COLO829 (cell line): ENCODE data around the gene ANKRD36.
"Not testable (repeated sequence)": the region's sequence is repeated elsewhere in the genome, so short reads cannot be mapped to it uniquely, and the experiment has no call there.

ENCODE experiments used
- DNase-seq: peaks from one replicate; pipeline ENCODE4 v3.0.0; 2012; ENCODE audit warnings: low spot score

The ANKRD36 gene

DNA sequence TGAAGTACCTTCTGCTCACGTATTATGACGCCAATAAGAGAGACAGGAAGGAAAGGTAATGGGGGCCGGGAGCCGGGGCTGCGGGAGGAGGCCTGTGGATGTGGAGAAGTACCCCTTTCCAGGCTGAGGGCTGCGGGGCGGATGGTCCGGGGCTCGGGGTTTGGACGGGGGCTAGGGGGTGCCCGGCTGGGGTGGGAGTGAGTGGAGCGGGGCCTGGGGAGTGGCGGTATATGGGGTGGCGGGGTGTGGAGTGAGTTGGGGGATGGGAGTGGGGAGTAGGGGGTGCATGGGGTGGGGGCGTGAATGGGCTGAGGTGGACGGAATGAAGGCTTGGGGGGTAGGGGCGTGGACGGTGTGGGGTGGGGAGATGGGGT, 916 bp downstream of the ANKRD36 start:
- DNase-seq = not testable (repeated sequence)

DNA sequence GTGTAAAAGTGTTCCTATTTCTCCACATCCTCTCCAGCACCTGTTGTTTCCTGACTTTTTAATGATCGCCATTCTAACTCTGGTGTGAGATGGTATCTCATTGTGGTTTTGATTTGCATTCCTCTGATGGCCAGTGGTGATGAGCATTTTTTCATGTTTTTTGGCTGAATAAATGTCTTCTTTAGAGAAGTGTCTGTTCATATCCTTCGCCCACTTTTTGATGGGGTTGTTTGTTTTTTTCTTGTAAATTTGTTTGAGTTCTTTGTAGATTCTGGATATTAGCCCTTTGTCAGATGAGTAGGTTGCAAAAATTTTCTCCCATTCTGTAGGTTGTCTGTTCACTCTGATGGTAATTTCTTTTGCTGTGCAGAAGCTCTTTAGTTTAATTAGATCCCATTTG, 16.1 kb downstream of the ANKRD36 start:
- DNase-seq = not testable (repeated sequence)

DNA sequence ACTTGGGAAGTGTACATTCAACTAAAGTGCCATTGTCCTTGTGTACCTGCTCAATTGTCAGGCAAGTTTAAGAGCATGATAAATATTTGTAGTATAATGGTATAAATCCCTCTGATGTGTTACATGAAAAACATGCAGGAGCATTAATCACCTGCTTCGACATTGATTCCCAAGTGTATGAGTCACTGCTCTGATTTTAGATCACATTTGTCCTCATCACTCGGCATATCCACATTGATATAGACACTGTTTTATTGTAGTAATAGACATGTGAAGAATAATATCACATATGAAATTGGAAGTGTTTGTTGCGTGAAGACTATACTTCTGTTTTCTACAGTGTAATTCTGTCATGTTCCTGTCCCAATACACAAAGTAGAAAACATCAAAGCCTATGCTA, 31.1 kb downstream of the ANKRD36 start:
- DNase-seq = not testable (repeated sequence)

DNA sequence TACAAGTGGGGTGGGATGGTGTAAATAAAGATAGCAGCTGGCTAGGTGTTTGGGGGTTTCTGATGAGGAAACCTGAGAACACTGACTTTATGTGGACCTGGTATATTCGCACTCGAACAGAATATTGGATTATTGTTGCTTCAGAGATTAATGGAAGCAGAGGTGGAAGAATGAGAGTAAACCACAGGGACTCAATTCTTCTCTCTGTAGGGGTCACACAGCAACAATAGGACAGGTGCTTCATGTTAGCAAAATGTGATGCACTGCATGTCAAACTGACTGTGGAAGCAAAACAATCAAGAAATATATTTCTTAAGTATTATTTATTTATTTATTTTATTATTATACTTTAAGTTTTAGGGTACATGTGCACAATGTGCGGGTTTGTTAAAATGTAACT, 53.6 kb downstream of the ANKRD36 start:
- not testable (repeated sequence) for DNase-seq

DNA sequence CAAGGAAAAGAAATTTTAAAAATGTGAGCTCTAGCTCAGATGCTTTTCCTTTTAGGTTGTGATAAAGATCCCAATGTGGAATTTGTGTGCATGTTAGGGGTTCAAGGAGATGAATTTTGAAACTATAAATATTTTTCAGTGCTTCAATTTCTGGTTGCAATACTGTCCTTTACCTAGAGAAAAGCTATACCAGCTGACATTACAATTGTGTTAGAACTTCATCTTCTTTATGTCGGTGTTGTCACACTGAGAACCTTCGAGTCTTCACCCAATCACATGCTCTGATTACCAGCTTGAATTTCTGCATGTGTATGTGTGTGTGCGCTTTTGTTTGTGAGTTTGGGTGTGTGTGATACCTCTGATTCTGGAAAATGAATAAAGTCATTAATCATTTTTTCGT, 55.0 kb downstream of the ANKRD36 start:
- not testable (repeated sequence) for DNase-seq

DNA sequence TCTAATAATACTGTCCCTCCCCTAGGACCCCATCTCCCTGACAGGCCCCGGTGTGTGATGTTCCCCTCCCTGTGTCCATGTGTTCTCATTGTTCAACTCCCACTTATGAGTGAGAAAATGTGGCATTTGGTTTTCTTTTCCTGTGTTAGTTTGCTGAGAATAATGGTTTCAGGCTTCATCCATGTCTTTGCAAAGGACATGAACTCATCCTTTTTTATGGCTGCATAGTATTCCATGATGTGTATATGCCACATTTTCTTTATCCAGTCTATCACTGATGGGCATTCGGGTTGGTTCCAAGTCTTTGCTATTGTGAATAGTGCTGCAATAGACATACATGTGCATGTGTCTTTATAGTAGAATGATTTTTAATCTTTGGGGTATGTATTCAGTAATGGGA, 55.6 kb downstream of the ANKRD36 start:
- DNase-seq = not testable (repeated sequence)

DNA sequence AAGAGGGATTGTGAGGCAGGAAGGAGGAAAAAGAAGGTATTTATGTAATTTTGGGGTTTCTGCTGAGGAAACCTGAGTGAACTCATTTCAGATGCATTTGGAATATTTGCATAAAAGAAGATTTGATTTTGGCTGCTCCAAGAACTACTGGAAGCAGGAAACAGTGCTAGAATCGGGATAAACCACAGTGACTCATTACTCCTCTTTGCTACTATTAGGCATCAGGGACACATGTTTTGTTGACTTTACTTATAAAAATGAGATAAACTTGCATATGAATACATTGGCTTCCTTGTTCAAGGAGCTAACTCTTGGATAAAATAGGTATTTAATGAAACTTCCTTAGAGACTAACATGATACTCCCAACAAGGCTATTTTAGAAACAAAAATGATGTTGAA, 67.4 kb downstream of the ANKRD36 start:
- DNase-seq = not testable (repeated sequence)

DNA sequence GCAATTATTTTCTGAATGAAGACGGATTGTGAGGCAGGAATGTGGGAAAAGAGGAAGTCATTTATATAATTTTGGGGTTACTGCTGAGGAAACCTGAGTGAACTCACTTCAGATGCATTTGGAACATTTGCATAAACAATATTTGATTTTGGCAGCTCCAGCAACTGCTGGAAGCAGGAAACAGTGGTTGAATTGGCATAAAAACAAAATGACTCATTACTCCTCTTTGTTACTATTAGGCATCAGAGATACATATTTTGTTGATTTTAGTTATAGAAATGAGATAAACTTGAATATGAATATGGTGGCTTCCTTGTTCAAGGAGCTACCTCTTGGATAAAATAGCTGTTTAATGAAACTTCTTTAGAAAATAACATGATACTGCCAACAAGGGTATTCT, 82.4 kb downstream of the ANKRD36 start:
- not testable (repeated sequence) for DNase-seq

DNA sequence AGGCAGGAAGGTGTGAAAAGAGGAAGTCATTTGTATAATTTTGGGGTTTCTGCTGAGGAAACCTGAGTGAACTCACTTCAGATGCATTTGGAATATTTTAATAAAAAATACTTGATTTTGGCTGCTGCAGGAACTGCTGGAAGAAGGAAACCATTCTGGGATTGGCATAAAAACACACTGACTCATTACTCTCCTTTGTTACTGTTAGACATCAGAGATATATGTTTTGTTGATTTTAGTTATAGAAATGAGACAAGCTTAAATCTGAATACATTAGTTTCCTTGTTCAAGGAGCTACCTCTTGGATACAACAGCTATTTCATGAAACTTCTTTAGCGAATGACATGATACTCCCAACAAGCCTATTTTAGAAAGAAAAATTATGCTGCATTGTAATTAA, 84.3 kb downstream of the ANKRD36 start:
- DNase-seq = not testable (repeated sequence)

DNA sequence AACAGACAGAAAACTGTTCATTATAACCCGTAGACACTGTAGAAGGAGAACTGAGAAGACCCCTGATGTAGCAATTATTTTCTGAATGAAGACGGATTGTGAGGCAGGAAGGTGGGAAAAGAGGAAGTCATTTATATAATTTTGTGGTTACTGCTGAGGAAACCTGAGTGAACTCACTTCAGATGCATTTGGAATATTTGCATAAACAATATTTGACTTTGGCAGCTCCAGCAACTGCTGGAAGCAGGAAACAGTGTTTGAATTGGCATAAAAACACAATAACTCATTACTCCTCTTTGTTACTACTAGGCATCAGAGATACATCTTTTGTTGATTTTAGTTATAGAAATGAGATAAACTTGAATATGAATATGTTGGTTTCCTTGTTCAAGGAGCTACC, 87.9 kb downstream of the ANKRD36 start:
- DNase-seq = not testable (repeated sequence)

DNA sequence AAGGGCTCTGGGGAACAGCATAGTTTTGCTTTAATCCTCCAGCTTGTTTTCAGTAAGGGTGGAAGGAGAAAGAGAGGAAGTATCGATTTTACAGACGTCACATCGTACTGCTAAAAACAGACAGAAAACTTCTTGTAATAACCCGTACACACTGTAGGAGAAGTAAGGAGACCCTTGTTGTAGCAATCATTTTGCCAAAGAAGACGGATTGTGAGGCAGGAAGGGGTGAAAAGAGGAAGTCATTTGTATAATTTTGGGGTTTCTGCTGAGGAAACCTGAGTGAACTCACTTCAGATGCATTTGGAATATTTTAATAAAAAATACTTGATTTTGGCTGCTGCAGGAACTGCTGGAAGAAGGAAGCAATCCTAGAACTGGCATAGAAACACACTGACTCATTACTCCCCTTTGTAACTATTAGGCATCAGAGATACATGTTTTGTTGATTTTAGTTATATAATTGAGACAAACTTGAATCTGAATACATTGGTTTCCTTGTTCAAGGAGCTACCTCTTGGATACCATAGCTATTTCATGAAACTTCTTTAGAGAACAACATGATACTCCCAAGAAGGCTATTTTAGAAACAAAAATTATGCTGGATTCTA, 89.8 kb downstream of the ANKRD36 start:
- not testable (repeated sequence) for DNase-seq

DNA sequence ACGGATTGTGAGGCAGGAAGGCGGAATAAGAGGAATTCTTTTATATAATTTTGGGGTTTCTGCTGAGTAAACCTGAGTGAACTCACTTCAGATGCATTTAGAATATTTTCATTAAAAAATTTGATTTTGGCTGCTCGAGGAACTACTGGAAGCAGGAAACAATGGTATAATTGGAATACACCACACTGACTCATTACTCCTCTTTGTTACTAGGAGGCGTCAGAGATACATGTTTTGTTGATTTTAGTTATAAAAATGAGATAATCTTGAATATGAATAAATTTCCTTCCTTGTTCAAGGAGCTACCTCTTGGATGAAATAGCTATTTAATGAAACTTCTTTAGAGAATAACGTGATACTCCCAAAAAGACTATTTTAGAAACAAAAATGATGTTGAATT, 97.4 kb downstream of the ANKRD36 start:
- no peak for DNase-seq

DNA sequence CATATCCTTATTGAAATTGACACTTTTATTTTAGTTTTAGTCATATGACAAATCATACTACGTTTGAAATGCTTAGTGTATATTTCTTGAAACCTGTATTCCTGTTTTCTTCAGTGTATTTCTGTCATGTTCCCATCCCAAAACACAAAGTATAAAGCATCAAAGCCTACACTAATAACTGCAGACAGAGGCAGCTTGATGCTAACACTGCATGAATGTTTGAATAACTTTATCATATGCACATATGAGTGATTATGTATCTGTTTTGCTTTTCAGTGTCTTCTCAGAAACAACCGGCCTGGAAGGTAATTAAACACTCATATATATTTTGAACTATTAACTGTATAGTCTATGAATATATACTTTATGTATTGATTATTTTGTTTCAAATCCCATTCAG, 102.1 kb downstream of the ANKRD36 start:
- not testable (repeated sequence) for DNase-seq

DNA sequence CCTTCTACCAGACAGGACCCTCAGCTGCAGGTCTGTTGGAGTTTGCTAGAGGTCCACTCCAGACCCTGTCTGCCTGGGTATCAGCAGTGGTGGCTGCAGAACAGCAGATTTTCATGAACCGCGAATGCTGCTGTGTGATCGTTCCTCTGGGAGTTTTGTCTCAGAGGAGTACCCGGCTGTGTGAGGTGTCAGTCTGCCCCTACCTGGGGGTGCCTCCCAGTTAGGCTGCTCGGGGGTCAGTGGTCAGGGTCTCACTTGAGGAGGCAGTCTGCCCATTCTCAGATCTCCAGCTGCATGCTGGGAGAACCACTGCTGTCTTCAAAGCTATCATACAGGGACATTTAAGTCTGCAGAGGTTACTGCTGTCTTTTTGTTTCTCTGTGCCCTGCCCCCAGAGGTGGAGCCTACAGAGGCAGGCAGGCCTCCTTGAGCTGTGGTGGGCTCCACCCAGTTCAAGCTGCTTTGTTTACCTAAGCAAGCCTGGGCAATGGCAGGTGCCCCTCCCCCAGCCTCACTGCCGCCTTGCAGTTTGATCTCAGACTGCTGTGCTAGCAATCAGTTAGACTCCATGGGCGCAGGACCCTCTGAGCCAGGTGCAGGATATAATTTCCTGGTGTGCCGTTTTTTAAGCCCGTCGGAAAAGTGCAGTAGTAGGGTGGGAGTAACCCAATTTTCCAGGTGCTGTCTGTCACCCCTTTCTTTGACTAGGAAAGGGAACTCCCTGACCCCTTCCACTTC, 118.1 kb downstream of the ANKRD36 start:
- DNase-seq = not testable (repeated sequence)

DNA sequence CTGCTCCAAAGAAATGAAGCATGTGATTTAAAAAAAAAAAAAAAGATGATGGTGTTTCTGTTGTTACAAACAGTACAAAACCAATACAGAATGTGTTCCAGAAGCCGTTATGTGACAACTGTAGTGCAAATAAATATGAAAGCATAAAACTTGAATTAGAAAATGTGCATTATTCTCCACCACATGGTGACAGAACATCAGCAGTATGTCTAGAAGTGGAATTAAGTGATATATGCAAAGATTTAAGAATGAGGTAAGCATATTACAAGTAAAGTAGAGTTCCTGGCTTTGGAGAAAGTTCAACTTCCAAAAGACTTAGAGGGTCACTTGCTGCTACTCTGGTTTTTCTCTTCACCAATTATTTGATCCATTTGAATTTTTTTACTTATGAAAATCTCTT, 120.0 kb downstream of the ANKRD36 start:
- not testable (repeated sequence) for DNase-seq

DNA sequence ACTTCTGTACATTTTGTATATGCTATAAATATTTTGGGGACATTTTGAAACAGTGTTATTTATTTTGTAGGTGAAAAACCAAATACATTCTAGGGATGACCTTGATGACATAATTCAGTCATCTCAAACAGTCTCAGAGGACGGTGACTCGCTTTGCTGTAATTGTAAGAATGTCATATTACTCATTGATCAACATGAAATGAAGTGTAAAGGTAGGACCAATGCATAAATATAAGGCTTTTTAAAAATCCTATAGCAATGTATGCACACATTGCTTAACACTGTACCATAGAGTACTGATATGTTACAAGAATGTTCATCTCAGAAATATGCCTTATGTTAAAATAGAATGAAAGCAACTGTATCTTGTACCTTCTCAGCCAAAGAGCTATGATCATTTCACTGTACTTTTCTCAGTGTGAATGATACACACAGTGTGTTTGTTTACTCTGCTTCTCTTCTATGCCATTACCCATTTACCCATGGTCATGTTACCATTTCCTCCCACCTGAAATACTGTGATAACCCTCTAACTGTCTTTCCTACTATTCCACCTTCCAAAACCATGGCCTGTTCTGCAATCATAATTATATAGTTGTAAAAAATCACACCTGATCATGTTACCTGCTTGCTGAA, 120.8 kb downstream of the ANKRD36 start:
- DNase-seq = not testable (repeated sequence)

DNA sequence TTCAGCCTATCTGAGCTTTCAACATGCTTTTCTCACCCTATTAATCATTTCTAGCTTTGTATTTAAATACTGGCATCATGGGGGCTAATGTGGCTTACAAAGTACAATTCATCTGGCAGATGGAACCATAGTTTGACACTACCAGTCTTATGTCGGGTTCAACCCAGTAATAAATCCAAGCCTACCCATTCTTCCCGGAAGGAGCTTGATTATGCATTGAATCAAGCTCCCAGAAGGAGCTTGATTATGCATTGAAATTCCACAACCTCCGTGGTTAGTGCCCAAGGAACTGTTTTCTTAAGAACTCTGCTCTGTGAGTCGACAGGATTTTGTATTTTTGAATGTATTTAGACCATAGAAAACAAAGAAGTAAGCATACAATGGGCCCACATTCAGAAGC, 148.2 kb downstream of the ANKRD36 start:
- not testable (repeated sequence) for DNase-seq

DNA sequence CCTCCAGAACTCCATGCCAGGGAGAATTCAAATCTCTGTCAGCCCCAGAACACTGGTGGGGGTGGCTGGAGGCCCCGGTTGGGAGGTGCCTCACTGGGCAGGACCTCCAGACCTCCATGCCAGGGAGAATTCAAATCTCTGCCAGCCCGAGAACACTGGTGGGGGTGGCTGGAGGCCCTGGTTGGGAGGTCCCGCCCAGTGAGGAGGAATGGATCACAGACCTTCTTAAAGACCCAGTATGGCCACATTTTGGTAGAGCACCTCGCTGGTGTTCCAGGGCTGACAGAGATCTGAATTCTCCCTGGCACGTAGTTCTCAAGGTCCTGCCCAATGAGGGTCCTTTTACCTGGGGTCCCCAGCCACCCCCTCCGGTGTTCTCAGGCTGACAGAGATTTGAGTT, 153.5 kb downstream of the ANKRD36 start:
- not testable (repeated sequence) for DNase-seq

DNA sequence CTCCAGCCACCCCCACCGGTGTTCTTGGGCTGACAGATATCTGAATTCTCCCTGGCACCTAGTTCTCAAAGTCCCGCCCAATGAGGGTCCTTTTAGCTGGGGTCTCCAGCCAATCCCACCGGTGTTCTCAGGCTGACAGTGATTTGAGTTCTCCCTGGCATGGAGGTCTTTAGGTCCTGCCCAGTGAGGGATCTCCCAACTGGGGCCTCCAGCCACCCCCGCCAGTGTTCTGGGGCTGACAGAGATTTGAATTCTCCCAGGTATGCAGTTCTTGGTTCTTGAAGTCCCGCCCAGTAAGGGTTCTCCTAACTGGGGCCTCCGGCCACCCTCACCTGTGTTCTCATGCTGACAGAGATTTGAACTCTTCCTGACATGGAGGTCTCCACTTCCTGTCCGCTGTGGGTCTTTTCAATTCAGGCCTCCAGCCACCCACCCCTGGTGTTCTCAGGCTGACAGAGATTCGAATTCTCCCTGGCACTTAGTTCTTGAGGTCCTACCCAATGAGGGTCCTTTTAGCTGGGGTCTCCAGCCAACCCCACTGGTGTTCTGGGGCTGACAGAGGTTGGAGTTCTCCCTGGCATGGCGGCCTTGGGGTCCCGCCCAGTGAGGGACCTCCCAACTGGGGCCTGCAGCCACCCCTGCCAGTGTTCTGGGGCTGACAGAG, 154.6 kb downstream of the ANKRD36 start:
- no peak for DNase-seq

DNA sequence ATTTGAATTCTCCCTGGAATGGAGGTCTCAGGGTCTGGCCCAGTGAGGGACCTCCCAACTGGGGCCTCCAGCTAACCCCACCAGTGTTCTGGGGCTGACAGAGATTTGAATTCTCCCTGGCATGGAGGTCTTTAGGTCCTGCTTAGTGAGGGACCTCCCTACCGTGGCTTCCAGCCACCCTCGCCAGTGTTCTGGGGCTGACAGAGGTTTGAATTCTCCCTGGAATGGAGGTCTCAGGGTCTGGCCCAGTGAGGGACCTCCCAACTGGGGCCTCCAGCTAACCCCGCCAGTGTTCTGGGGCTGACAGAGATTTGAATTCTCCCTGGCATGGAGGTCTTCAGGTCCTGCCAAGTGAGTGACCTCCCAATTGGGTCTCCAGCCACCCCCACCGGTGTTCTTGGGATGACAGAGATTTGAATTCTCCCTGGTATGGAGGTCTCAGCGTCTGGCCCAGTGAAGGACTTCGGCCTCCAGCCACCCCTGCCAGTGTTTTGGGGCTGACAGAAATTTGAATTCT, 155.2 kb downstream of the ANKRD36 start:
- DNase-seq = not testable (repeated sequence)

DNA sequence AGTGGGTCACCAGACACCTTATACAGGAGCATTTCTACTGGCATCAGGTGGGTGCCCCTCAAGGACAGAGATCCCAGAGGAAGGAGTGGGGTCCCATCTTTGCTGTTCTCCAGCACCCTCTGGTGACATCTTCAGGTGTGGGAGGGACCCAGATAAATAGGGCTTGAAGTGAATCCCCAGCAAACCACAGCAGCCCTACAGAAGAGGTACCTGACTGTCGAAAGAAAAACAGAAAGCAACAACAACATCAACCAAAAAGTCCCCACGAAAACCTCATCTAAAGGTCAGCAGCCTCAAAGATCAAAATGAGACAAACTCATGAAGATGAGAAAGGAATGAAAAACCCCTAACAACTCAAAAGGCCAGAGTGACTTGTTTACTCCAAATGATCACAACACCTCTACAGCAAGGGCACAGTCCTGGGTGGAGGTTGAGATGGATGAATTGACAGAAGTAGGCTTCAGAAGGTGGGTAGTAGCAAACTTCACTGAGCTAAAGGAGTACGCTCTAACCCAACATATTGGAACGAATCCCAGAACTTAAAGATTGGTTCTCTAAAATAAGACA, 163.4 kb downstream of the ANKRD36 start:
- DNase-seq = not testable (repeated sequence)

DNA sequence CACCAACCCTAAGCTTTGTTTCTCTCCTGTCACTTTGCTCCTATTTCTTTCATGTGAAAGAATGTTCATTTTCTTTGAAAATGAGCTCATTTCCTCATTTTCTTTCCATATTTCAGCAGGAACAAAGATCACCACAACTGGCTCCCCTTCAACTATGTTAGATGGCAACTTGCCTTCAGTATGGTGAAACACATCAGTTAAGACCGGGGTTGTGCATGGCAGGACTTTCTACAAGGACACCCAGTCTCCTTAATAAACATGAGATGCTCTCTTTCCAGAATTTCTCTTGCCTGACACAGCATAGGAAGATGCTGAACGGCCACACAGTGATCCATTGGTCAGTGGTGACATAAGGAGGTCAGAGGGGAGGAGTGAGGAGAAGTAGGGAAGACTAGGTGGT, 172.2 kb downstream of the ANKRD36 start:
- DNase-seq = not testable (repeated sequence)
